GM12865 (cell line): ENCODE data around the gene CACTIN.

Experiments used
- DNase-seq: peaks from one replicate; pipeline ENCODE4 v3.0.0; 2010; ENCODE audit warnings: low read depth
- H3K4me3 ChIP-seq: 2 replicates; pipeline ENCODE4 v1.5.1; 2011; ENCODE audit warnings: mild to moderate bottlenecking, low read depth, low read length, control low read depth
- TF ChIP-seq, protein P1 (sequence below): IDR thresholded peaks from 2 replicates; pipeline ENCODE4 v1.5.1; 2011; ENCODE audit warnings: low read length, control low read depth, low read depth, inconsistent platforms; ENCODE audit not compliant: insufficient read depth; ENCODE audit errors: missing control alignments

Gene CACTIN

DNA sequence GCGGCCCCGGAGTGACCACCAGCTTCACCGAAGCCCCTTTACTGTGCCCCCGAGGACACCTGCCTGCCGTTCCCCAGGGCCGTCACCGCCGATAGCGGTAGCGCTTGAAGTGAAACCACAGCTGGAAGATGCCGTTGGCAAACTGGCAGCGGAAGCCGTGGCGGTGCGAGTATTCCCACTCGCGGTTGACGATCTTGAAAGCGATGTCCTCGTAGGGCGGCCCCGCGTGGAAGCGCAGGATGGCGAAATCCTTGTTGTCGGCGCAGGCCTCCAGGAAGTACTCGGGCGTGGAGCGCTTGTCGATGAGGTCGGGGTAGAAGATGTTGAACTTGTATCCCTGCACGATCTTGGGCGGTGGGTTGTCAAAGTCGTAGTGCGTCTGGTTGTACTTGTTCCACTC is 14.7 kb downstream of the CACTIN start:
- no peak overlapping the region for H3K4me3 ChIP-seq
- TF ChIP-seq, protein P1, sequence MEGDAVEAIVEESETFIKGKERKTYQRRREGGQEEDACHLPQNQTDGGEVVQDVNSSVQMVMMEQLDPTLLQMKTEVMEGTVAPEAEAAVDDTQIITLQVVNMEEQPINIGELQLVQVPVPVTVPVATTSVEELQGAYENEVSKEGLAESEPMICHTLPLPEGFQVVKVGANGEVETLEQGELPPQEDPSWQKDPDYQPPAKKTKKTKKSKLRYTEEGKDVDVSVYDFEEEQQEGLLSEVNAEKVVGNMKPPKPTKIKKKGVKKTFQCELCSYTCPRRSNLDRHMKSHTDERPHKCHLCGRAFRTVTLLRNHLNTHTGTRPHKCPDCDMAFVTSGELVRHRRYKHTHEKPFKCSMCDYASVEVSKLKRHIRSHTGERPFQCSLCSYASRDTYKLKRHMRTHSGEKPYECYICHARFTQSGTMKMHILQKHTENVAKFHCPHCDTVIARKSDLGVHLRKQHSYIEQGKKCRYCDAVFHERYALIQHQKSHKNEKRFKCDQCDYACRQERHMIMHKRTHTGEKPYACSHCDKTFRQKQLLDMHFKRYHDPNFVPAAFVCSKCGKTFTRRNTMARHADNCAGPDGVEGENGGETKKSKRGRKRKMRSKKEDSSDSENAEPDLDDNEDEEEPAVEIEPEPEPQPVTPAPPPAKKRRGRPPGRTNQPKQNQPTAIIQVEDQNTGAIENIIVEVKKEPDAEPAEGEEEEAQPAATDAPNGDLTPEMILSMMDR, result no peak
- no peak for DNase-seq

DNA sequence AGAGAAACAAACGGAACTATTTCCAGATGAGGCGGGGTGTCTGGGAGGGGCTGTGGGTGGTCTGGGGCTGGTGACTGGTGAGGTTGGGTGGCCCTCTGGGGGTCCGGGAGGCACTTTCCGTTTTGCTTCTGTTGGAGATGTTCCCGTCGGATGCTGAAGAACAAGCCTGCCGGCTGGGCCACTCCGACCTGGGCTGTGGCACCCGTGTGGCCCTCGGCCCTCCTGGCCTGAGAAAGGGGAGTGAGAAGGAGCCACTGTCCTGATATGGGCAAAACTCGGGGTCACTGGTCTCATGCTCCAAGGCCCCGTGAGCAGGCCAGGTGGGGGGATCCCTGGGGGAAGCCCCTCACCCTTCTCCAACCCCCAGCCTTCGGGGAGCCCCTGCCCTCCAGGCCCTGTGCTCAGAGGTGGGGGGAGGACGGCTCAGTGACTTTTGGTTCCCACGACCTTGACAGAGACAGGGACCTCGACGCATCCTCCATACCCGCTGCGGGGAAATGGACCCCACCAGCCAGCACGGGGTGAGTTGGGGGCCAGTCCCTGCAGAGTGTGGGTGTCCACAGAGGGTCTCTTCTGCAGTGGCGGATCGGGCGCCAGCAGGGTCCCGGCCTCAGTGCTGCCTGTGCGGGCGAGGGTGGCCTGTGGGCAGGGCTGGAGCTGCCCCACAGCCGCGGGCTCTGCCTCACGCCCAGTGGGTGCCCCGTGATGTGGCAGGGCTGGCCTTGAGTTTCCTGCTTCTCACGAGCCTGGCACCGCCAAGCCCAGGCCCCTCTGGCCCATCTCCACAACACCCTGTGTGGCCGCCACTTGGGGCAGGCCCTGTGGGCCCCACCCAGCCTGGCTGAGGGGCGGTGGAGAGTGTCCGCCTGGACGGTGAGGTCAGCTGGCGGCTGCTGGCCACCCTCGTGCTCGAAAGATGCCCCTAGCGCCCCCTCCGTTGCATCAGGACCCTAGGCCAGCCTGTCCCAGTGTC is 15.6 kb downstream of the CACTIN start:
- H3K4me3 ChIP-seq, result no peak overlapping the region
- TF ChIP-seq, protein P1, result no peak
- no peak for DNase-seq

DNA sequence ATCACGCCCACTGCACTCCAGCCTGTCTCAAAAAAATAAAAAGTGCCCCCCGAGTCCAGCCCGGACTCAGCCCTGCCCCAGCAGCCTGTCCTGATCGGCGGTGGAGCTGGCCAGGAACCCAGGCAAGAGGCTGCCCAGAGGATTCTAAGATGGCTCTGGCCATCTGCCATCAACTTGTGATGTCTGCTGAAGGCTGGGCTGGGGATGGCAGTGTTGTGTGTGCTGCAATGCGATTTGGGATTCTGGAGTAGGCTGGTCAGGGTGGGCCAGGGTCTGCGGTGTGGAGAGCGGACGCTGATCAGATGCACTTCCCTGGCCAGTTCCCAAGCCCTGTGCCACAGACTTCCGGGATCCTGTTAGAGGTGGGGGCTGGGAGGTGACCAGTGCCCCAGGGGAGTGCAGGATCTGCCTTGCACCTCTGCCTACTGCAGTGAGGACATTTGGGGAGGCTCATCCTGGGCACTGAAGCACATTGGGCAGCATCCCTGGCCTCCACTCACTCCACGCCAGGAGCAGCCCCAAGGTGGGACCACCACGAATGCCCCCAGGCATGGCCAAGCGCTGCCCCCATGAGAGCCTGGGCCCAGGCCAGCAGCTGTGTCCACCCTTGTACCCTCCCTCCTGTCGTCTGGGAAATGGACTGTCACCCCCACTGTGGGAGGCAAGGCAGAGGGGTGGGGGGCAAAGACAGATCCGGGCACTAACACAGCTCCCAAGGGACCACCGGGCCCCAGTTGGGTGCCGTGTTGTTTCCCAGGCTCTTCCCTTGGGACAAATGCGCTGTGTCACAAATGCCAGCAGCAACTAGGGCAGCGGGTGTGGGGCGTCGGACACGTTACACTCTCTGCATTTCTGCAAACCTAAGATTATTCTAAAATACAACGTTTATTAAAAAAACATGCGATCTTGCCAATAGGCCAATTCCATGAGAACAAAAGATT is 16.5 kb downstream of the CACTIN start:
- no peak overlapping the region for H3K4me3 ChIP-seq
- TF ChIP-seq, protein P1, result no peak
- no peak for DNase-seq

DNA sequence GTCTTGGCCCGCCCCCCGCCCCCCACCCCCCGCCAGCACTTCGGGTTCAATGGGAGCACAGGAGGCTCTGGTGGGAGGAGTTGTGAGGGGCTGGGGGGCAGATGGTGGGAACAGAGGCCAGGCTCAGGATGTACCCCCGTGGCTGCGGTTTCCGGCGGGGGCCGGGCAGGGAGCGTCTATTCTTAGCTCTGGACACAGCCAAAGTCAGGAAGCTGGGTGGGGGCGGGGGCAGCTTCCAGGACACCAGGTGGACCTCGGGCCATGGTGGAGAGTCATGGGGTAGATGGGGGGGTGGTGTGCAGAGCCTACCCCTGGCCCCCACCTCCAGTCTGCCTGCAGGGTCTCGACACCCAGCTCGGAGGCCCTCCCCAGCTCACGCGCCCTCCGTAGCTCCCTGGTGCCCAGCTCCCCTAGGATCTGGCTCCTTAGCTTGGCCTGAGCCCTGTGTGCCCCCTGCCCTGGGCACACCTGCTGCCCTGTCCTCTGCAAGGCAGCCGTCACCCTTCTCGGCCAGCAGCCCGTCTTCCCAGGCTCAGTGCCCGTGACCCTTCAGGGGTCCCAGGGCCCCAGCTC is 17.8 kb downstream of the CACTIN start:
- H3K4me3 ChIP-seq, result no peak overlapping the region
- no peak for DNase-seq

DNA sequence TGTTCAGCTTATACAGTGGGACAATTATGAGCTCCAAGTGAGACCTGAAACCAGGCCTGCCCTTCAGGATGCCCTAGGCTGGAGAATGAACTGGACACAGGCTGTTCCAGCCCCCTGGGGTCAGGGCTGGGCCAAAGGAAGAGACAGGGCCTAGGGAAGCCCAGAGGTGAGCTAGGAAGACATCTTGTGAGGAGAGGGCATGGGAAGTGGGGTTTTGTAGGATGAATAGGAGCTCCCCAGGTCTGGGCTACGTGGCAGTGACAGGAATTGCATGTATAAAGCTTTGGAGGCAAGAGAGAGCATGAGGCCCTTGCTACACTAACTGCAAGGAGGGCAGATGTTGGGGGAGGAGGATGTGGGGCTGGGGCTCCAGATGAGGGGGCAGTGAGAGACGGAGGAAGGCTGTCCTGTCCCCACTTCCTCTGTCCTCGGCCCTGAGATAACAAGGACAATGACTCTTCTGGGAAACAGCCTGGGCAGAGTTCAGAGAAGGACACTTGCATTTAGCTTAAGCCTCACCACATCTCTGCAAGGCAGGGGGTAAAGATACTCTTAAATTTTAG is 18.4 kb downstream of the CACTIN start:
- H3K4me3 ChIP-seq, result no peak overlapping the region
- DNase-seq, result no peak
- TF ChIP-seq, protein P1, result no peak

More for the DNA sequence above, 17.8 kb downstream of the CACTIN start:
- TF ChIP-seq, protein P1, result no peak
